D721Med (cell line): ENCODE data around the gene LSP1.
"Not testable (repeated sequence)": the region's sequence is repeated elsewhere in the genome, so short reads cannot be mapped to it uniquely, and the experiment has no call there.

Experiments used
- DNase-seq: peaks from one replicate; pipeline ENCODE4 v3.0.0; 2011; ENCODE audit warnings: low spot score; ENCODE audit not compliant: insufficient read length
- FAIRE-seq: peaks from 2 replicates; lab custom pipeline; 2011; peaks lifted over from hg19 to GRCh38; lab: Jason Lieb, UNC
- TF ChIP-seq, protein P1 (sequence below): IDR thresholded peaks from 2 replicates; pipeline ENCODE4 v1.5.1; 2012; ENCODE audit warnings: mild to moderate bottlenecking, control low read depth; ENCODE audit not compliant: insufficient read depth; ENCODE audit errors: missing control alignments

LSP1 gene

GRCh38 chr11:1812801-1813200, 40.1 kb upstream of the LSP1 start:
- DNase-seq (no peak), FAIRE-seq (no peak)
- TF ChIP-seq, protein P1, sequence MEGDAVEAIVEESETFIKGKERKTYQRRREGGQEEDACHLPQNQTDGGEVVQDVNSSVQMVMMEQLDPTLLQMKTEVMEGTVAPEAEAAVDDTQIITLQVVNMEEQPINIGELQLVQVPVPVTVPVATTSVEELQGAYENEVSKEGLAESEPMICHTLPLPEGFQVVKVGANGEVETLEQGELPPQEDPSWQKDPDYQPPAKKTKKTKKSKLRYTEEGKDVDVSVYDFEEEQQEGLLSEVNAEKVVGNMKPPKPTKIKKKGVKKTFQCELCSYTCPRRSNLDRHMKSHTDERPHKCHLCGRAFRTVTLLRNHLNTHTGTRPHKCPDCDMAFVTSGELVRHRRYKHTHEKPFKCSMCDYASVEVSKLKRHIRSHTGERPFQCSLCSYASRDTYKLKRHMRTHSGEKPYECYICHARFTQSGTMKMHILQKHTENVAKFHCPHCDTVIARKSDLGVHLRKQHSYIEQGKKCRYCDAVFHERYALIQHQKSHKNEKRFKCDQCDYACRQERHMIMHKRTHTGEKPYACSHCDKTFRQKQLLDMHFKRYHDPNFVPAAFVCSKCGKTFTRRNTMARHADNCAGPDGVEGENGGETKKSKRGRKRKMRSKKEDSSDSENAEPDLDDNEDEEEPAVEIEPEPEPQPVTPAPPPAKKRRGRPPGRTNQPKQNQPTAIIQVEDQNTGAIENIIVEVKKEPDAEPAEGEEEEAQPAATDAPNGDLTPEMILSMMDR: no peak

DNA sequence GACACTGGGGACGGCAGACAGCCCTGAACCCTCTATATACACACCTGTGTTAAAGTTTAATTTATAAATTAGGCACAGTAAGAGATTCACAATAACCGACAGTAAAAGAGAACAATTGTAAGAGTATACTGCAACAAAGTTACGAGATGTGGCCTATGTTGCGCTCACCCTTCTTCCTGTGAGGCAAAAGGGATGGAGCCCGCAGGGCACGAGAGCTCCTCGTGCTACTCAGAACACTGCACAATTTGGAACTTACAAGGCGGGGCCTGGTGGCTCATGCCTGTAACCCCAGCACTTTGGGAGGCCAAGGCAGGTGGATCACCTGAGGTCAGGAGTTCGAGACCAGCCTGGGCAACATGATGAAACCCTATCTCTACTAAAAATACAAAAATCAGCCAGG, 39.5 kb upstream of the LSP1 start:
- FAIRE-seq, DNase-seq: not testable (repeated sequence)

DNA sequence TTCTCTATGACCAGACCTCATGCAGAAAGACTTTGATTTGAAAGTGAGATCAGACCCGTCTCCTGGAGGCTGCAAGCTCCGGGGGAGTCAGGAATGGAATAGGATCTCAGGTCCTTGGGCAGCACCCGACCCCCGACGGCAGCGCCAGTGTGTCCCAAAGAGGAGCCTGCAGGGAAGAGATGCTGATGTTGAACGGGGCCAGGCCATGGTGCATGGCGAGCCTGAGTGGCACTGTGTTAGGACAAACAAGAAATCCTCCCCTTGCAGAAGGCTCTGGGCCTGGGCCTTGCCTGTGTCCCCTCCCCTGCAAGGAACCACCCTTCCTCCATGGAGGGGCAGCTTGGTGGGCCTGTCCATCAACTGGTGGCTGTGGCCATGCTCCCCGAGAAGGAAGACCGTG, 38.2 kb upstream of the LSP1 start:
- DNase-seq (no peak), FAIRE-seq (no peak)
- TF ChIP-seq, protein P1: no peak

DNA sequence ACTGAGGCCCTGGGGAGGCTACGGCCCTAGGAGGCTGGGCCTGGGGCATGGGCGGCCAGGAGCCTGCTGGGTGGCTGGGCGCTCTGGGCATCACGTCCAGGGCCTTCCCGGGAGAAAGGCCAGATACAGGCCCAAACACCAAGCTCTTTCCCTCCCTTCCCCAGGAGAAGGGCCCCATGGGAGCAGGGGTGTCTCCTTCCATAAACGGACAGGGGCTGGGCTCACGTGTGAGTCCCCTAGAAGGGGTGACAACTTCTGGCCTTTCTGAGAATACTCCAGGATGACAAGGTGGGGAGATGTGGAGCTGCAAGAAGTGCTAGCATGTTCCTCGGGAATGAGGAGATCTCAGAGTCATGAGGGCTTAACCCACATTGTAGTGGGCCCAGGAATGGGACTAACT, 37.6 kb upstream of the LSP1 start:
- no peak for FAIRE-seq
- TF ChIP-seq, protein P1: no peak
- no peak for DNase-seq

GRCh38 chr11:1815751-1816150, 37.1 kb upstream of the LSP1 start:
- no peak for DNase-seq
- no peak for FAIRE-seq
- TF ChIP-seq, protein P1: no peak

GRCh38 chr11:1817000-1817399, 35.9 kb upstream of the LSP1 start:
- FAIRE-seq (no peak), DNase-seq (no peak)
- TF ChIP-seq, protein P1: no peak

DNA sequence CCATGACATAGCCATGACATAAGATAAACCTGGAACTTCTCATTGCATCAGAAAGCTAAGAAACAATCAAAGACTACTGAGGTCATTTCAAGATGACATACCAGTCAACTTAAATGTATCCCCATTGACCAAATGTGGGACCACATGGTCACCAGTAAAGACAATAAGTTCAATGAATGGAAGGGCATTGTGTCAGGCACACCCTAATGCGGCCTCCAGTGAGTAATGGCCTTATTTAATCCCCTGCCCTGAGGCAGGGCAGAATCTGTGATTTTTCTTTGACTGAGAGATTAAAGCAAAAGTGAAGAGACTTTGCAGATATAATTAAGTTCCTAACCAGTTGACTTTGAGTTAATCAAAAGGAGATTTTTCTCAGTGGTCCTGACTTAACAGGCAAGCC, 35.4 kb upstream of the LSP1 start:
- DNase-seq (no peak), FAIRE-seq (no peak)
- TF ChIP-seq, protein P1: no peak

DNA sequence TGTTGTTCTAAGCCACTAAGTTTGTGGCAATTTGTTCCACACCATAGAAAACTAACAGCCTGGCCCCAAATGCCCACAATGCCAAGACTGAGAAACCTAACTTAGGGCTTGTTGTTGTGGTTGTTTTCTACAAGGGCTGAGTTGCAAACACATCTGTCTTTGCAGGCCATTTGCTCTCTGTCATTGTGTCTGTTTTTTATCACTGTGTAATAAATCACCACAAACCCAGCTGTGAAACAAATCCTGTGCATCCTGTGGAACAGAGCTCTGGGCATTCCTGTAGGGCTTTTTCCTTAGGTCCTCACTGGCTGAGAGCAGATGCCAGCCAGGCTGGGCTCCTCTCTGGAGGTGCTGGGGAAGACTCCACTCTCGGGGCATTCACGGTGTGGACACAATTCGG, 33.8 kb upstream of the LSP1 start:
- no peak for FAIRE-seq
- DNase-seq: no peak
- TF ChIP-seq, protein P1: no peak
